GM12892 (cell line): ENCODE measurements around the gene MGAT5.

Source experiments
- POLR2AphosphoS5 ChIP-seq: IDR thresholded peaks from 2 replicates; pipeline ENCODE4 v1.6.1; 2011; ENCODE audit warnings: low read depth, low read length, control low read depth
- TAF1 ChIP-seq: IDR thresholded peaks from 2 replicates; pipeline ENCODE4 v1.6.1; 2011; ENCODE audit warnings: low read depth, mild to moderate bottlenecking, control low read depth, low read length, borderline replicate concordance

GRCh38 chr2:134502104-134502503 lies 248.2 kb downstream of the MGAT5 start:
- TF ChIP-seq TAF1 (no peak), POLR2AphosphoS5 (no peak)
